SW480 (cell line): Measurements from ENCODE around the gene C6.

Experiments
- DNase-seq: peaks from one replicate; pipeline ENCODE4 v3.0.0-alpha.2; 2016; ENCODE audit warnings: low spot score

Gene C6

DNA sequence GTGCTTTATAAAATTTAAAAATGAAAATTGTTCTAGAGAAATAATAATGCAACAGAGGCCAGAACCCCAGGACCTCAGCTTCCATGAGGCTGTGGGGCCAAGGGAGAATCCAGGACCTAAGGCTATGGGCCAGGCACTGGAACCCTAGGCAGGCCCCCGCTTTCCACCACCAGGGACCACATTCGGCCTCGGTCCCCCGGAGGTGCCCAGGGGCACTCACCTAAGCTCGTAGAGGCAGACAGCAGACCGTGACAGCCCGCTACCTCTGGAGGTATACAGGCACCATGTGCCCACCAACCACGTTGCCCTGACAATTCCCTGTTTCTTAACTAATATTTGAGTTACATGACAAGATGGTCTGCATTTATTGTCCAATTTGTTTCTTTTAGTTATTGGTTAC, 92.7 kb downstream of the C6 start:
- no peak for DNase-seq

DNA sequence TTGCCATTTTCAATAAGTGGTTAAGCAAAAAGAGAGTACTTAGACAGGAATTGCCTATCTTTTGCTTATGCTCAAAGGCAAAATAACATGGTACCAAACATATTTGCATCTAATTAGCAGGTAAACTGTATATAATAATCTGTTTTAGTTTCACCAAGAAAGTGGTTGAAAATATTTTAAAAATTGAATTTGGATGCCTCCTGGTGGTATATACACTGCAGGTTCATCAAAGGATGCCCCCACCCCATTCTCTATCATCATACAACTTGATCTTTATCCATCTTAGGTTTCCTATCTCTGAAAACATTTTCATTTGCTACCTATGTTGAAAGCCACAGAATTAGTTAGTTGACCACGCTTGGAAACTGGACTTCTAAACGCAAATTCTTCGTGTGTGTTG, 95.2 kb downstream of the C6 start:
- no peak for DNase-seq

DNA sequence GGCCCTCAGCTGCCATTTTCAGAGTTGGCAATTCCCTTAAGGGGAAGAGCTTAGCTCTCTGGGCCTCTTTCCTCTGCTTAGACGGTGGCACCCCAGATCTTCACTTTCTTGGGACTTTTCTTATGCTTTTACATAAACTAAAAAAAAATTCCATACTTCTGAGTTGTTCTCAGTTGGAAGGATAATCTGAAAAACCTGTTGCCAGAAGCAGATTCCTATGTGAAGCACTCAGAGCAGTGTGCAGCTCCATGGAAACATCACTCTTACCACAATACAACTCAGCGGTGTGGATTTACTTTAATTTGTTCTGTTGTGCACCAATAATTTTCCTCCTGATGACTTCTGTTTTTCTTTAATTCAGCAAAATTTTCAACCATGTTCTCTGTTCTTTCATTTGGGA, 98.1 kb downstream of the C6 start:
- DNase-seq = no peak

DNA sequence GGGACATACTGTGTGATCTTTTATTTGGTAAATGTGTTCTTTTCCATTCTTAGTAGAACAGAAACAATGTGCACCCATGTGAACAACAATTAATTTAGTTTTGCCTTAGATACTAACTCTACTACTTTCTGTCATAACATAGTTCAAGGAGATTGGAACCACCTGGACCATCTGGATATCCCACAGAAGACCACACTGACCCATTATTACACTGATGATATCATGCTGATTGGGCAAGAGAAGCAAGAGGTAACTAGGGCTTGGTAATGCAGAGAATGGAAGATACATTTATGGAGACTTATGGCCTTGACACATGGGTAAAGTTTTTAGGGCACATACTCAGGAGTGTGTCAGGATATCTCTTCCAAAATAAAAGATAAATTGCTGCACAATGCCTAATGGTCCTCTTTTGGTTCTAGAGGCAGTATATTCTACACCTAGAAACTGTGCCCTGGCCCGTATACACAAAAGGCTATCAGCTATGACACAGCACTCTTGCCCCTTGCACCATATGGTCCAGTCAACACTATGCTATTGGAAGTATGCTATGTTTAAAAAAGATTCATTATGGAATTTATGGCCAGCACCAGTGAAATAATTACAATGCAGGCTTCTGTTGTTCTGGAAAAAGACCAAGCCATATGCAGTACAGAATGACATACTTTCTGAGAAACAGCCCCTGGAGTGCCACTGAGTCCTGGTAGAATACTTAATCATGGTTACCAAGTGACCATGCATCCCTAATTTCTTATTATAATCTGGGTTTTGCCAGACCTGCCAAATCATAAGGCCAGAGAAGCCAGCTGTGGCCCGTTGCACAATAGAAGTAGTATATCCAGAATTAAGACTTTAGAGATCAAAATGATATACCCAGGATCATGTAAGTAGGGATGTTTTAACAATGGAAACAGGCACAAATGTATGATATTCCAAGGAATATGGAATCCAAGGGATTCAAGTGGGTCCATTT, 100.6 kb downstream of the C6 start:
- no peak for DNase-seq

DNA sequence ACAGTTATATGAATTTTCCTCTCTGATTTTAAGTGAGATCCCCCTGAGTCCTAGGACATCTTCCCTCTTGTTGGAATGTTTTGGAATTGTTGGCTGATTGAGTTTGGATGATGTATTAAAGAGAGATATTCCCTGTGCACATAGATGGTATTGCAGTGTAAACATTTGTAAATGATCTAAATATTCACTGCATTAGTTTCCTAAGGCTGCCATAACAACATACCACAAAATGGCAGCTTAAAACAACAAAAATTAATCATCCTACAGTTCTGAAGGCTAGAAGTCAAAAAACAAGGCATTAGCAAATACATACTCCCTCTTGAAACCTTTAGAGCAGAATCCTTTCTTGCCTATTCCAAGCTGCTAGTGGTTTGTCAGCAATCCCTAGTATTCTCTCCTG, 104.1 kb downstream of the C6 start:
- DNase-seq = no peak

DNA sequence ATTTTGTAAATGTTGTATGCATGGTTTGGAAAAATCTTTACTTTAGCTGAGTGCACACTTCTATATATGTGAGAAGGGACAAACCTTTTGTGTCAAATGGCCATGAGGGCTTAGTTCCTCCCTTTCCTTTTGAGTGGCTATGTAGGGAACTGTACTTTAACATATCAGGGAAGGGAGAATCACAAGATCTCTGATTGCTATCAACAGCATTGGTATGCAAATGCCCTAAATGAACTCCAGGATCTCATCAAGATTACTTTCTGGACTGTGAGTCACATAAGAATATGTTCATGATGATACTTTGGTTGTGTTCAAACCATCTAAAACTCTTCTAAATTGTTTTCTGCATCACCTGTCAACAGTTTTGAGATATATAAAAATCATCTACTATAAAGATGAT, 111.0 kb downstream of the C6 start:
- DNase-seq = no peak

DNA sequence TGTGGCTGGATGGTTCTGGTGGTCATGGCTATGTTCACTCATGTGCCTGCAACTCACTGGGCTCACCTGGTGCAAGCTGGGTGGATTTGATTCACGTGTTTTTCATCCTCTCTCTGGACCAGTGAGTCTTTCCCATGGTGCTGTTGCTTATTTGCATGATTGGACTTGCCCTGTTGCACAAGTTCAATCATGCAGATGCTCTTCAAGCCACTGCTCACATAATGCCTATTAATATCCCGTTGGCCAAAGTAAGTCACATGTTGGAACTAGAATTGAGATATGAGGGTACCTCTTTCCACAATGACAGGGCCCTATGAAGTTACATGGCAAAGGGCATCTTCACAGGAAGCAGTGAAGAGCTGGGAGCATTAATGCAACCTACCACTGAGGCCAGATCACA, 115.7 kb downstream of the C6 start:
- no peak for DNase-seq

DNA sequence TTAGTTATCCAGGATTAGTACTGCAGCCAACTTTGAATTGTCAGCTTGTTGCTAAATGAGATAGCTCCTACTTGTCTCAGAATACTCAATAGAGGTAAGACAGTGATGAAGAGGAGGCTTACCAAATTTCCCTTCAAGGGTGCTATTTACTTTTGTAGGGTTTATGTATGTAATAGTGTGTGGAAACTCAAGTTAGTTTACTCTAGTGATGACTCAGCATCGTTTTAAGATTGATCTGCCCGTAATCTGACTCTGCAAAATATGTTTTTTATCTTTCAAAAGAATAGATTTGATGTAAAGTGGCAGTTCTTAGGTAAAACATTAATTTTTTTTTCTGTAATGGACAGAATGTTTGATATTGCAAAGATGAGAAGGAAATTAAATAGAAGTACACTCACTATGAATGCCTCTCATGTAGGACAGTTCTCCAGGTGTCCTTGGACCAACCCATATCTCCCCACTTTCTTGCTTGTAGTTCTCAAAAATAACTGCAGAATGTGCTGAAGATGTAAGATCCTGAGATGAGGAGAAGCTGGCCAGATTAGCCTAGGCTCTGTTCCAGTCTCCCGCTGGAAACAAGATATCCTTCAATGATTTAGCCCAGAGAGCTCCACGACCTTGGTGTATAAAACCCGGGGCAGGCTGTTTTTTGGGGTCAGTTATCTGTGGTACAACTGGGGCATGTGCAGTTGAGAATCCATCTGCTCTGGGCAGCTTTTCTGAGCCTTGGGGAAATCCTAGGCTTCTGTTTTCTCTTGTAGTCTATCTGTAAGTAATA, 117.8 kb downstream of the C6 start:
- DNase-seq = no peak

DNA sequence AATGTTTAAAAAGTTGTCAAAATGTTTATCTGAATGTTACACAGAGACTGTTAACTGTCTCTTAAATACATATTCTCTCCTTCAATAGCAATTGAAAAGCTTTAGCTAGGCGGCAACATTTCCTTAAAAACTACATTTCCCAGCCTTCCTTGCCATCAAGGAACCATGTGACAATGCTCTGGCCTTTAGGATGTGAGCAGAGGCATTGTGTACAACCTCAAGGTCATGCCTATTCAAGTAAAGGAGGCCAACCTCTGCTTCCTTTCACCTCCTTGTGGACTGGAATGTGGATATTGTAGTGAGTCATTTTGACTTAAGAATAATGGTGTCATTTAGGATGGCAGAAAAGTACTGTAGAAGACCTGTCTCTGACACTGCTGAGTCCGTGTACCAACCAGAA, 118.5 kb downstream of the C6 start:
- DNase-seq = no peak

DNA sequence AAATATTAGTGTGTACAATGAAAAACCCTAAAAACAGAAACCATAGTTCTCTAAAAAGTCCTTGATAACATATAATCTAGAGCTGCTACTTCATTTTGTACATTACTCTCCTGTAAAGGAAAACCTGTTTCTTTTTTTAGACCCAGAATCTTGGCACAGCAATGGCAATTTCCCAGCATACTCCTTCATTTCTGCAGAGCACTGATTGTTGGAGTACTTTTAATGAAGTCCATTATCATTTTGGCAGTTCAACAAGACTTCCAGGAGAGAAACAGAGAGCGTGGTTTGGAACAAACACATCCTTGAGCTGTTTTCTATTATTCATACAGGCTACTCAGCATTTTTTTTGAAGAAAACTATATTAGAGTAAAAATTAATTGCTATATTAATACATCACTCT, 119.5 kb downstream of the C6 start:
- no peak for DNase-seq
